ENCODE results near the gene OR51D1.

GRCh38 chr11:4637662-4638047 lies 378 bp downstream of the OR51D1 start:
- TF ChIP-seq EZH2 (IDR thresholded peaks at IDR 0.05; ENCODE audit: insufficient read depth, poor library complexity, severe bottlenecking): no peak
- TF ChIP-seq EZH2phosphoT487 (IDR thresholded peaks at IDR 0.05; ENCODE audit: insufficient read depth, low read depth): no peak
